Gastroesophageal sphincter (tissue), 4 donors: Measurements from ENCODE around the gene PRRC2A. TPM values are rescaled to one million over a fixed set of nuclear protein-coding genes. Genes with fewer than 3 reads are reported as not detected.

Source experiments
- ATAC-seq: fragments of 150-250 bp; one replicate; pipeline ENCODE4 v1.9.1; 2016; ENCODE audit warnings: mild to moderate bottlenecking, moderate library complexity
- H3K27ac ChIP-seq, 4 donors: fragments of 200-600 bp; sonication (generic) in 3 of 4; 1 replicate in 3 of 4; 2 replicates in 1 of 4; pipeline ENCODE4 v1.5.1; 2016 to 2019
- H3K27me3 ChIP-seq: fragments of 200-600 bp; sonication (generic); one replicate; pipeline ENCODE4 v1.5.1; 2019
- H3K36me3 ChIP-seq, 2 donors: fragments of 200-600 bp; sonication (generic); one replicate each; pipeline ENCODE4 v1.5.1; 2019; ENCODE audit warnings: control low read depth in 1 of 2
- H3K4me1 ChIP-seq, 3 donors: fragments of 200-600 bp; sonication (generic); 1 replicate in 2 of 3; 2 replicates in 1 of 3; pipeline ENCODE4 v1.5.1; 2016 to 2019; ENCODE audit warnings: control low read depth in 2 of 3
- H3K4me3 ChIP-seq, 2 donors: fragments of 200-600 bp; sonication (generic); one replicate each; pipeline ENCODE4 v1.5.1; 2019; ENCODE audit warnings: mild to moderate bottlenecking in 1 of 2, moderate library complexity in 1 of 2
- H3K9me3 ChIP-seq, 3 donors: fragments of 200-600 bp; sonication (generic); one replicate each; pipeline ENCODE4 v1.5.1; 2017 to 2019; ENCODE audit warnings: control low read depth in 2 of 3
- CTCF ChIP-seq, 4 experiments: fragments of 200-600 bp in 2 of 4; fragments of 450-650 bp in 2 of 4; sonication (generic) in 1 of 4; IDR thresholded peaks; one replicate each; pipeline ENCODE4 v1.5.1; 2017 to 2019; ENCODE audit warnings: antibody characterized with exemption in 4 of 4, mild to moderate bottlenecking in 2 of 4, moderate library complexity in 2 of 4
- EP300 ChIP-seq: sonication (generic); formaldehyde crosslinking; IDR thresholded peaks from one replicate; pipeline ENCODE4 v1.6.1; 2017; ENCODE audit warnings: antibody characterized with exemption, mild to moderate bottlenecking
- POLR2A ChIP-seq, 2 donors: fragments of 450-650 bp; IDR thresholded peaks; one replicate each; pipeline ENCODE4 v1.6.1; 2017; ENCODE audit warnings: antibody characterized with exemption in 2 of 2, mild to moderate bottlenecking in 2 of 2, moderate library complexity in 1 of 2
- POLR2AphosphoS5 ChIP-seq: sonication (generic); formaldehyde crosslinking; IDR thresholded peaks from one replicate; pipeline ENCODE4 v1.6.1; 2017; ENCODE audit warnings: antibody characterized with exemption
- WGBS, 2 donors: methylation state at CpG; one replicate each; pipeline ENCODE4 v1.1.5; 2018; ENCODE audit warnings: low coverage in 1 of 2; 5-methylcytosine and 5-hydroxymethylcytosine counted together
- total RNA-seq, 4 donors: library from RNA; depleted of rRNA; stranded (reverse); fragments of >200 nt; gene quantifications; one replicate each; pipeline ENCODE4 v1.1.0, GENCODE V29; 2016

The PRRC2A gene
- total RNA-seq, 4 donors from 2014 or later, result 47.9 to 137 (median 76.2) TPM

- WGBS, 2 donors, result 40 to 67% methylated on average over 1 to 9 of the region's 19 CpGs
- no peaks in the 10 kb centered on the region for H3K9me3 ChIP-seq
- peaks cover 15% of the 10 kb centered on the region for H3K27me3 ChIP-seq
- H3K27ac ChIP-seq, result peak within 1 kb of the TSS; percentile 24 to 71 (median 54)
- H3K4me3 ChIP-seq, result peak within 1 kb of the TSS; percentile 21 to 38
- H3K4me1 ChIP-seq, result peaks cover 0 to 3% (median 0%) of the 10 kb centered on the region in 3 donors
- TF ChIP-seq POLR2AphosphoS5 (peak; percentile 22), EP300 (no peak), CTCF (IDR thresholded peaks at IDR 0.05) (no peak), POLR2A (IDR thresholded peaks at IDR 0.05) (peak; percentile 19 to 34)
- H3K36me3 ChIP-seq, result no peaks in the 10 kb centered on the region
- peak; percentile 49 for ATAC-seq
Observed at GRCh38 chr6:31575335-31575901, 45.1 kb upstream of the PRRC2A start, which contains the start of gene TNF. TNF (plus strand) TSS chr6:31575565; CDS start chr6:31575742, 177 bp downstream.

DNA sequence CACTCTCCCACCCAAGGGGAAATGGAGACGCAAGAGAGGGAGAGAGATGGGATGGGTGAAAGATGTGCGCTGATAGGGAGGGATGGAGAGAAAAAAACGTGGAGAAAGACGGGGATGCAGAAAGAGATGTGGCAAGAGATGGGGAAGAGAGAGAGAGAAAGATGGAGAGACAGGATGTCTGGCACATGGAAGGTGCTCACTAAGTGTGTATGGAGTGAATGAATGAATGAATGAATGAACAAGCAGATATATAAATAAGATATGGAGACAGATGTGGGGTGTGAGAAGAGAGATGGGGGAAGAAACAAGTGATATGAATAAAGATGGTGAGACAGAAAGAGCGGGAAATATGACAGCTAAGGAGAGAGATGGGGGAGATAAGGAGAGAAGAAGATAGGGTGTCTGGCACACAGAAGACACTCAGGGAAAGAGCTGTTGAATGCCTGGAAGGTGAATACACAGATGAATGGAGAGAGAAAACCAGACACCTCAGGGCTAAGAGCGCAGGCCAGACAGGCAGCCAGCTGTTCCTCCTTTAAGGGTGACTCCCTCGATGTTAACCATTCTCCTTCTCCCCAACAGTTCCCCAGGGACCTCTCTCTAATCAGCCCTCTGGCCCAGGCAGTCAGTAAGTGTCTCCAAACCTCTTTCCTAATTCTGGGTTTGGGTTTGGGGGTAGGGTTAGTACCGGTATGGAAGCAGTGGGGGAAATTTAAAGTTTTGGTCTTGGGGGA is 44.4 kb upstream of the PRRC2A start:
- no peaks in the 10 kb centered on the region for H3K9me3 ChIP-seq
- ATAC-seq, result no peak
- 52 to 75% methylated on average over 5 to 6 of the region's 8 CpGs for WGBS, 2 donors
- peaks cover 15% of the 10 kb centered on the region for H3K27me3 ChIP-seq
- peak overlapping the region in 1 of 2 donors; percentile 38 for H3K4me3 ChIP-seq
- peak overlapping the region in 3 of 4 donors; percentile 54 to 71 (median 54) for H3K27ac ChIP-seq
- peaks cover 0 to 8% (median 0%) of the 10 kb centered on the region in 3 donors for H3K4me1 ChIP-seq
- no peaks in the 10 kb centered on the region for H3K36me3 ChIP-seq
- TF ChIP-seq POLR2A (IDR thresholded peaks at IDR 0.05), result no peak
- TF ChIP-seq POLR2AphosphoS5, result no peak
- no peak for TF ChIP-seq EP300
- TF ChIP-seq CTCF (IDR thresholded peaks at IDR 0.05), result no peak

DNA sequence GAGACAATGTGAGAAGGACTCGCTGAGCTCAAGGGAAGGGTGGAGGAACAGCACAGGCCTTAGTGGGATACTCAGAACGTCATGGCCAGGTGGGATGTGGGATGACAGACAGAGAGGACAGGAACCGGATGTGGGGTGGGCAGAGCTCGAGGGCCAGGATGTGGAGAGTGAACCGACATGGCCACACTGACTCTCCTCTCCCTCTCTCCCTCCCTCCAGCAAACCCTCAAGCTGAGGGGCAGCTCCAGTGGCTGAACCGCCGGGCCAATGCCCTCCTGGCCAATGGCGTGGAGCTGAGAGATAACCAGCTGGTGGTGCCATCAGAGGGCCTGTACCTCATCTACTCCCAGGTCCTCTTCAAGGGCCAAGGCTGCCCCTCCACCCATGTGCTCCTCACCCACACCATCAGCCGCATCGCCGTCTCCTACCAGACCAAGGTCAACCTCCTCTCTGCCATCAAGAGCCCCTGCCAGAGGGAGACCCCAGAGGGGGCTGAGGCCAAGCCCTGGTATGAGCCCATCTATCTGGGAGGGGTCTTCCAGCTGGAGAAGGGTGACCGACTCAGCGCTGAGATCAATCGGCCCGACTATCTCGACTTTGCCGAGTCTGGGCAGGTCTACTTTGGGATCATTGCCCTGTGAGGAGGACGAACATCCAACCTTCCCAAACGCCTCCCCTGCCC is 43.5 kb upstream of the PRRC2A start:
- H3K36me3 ChIP-seq, result no peaks in the 10 kb centered on the region
- no peak overlapping the region for H3K4me3 ChIP-seq
- TF ChIP-seq EP300 (no peak), POLR2AphosphoS5 (no peak), POLR2A (IDR thresholded peaks at IDR 0.05) (no peak), CTCF (IDR thresholded peaks at IDR 0.05) (no peak)
- peaks cover 10% of the 10 kb centered on the region for H3K27me3 ChIP-seq
- H3K4me1 ChIP-seq, result peaks cover 0 to 17% (median 5%) of the 10 kb centered on the region in 3 donors
- H3K9me3 ChIP-seq, result no peaks in the 10 kb centered on the region
- ATAC-seq, result no peak
- 78 to 90% methylated on average over 4 to 6 of the region's 19 CpGs for WGBS, 2 donors
- H3K27ac ChIP-seq, result no peak overlapping the region

GRCh38 chr6:31577579-31577966 is 42.9 kb upstream of the PRRC2A start:
- Histone ChIP-seq H3K36me3 (no peaks in the 10 kb centered on the region), H3K4me1 (peaks cover 0 to 21% (median 9%) of the 10 kb centered on the region in 3 donors), H3K9me3 (no peaks in the 10 kb centered on the region), H3K27ac (no peak overlapping the region), H3K27me3 (peaks cover 7% of the 10 kb centered on the region), H3K4me3 (no peak overlapping the region)
- 85% methylated on average over 2 of the region's 3 CpGs; no CpG with 5 or more reads in 1 of the 2 donors for WGBS, 2 donors
- no peak for ATAC-seq
- TF ChIP-seq CTCF (IDR thresholded peaks at IDR 0.05), result no peak
- no peak for TF ChIP-seq POLR2AphosphoS5
- TF ChIP-seq POLR2A (IDR thresholded peaks at IDR 0.05), result no peak
- TF ChIP-seq EP300, result no peak
